ENCODE results near the gene AGER.
"Not testable (repeated sequence)": the region's sequence is repeated elsewhere in the genome, so short reads cannot be mapped to it uniquely, and the experiment has no call there.

The AGER gene

GRCh38 chr6:32184084-32184640, at the start of gene AGER:
Gene AGER (minus strand): TSS chr6:32184253. CDS start chr6:32184222, 31 bp downstream.
- no peak for DNase-seq

- no peak for DNase-seq
Measured at GRCh38 chr6:32226434-32226833, 42.4 kb upstream of the AGER start.

GRCh38 chr6:32224696-32225095, 40.6 kb upstream of the AGER start:
- no peak for DNase-seq

- no peak for DNase-seq
Measured at GRCh38 chr6:32223258-32224235, 39.5 kb upstream of the AGER start, which contains the start of gene NOTCH4. Gene NOTCH4 (minus strand): TSS chr6:32224067. CDS start chr6:32223928, 139 bp downstream.

GRCh38 chr6:32222333-32223230, 38.5 kb upstream of the AGER start:
- no peak for DNase-seq

GRCh38 chr6:32220021-32220420, 36.0 kb upstream of the AGER start:
- DNase-seq = no peak

GRCh38 chr6:32218167-32218566, 34.1 kb upstream of the AGER start:
- no peak for DNase-seq

- DNase-seq = no peak
Measured at GRCh38 chr6:32216998-32217397, 32.9 kb upstream of the AGER start.

- no peak for DNase-seq
Measured at GRCh38 chr6:32216285-32216684, 32.2 kb upstream of the AGER start.

GRCh38 chr6:32215617-32216016, 31.6 kb upstream of the AGER start:
- DNase-seq = no peak

- no peak for DNase-seq
Measured at GRCh38 chr6:32214126-32214525, 30.1 kb upstream of the AGER start.

GRCh38 chr6:32213649-32214048, 29.6 kb upstream of the AGER start:
- DNase-seq = no peak

GRCh38 chr6:32212076-32212760, 28.2 kb upstream of the AGER start:
- DNase-seq = no peak

GRCh38 chr6:32211432-32211831, 27.4 kb upstream of the AGER start:
- DNase-seq = not testable (repeated sequence)

GRCh38 chr6:32210191-32210601, 26.1 kb upstream of the AGER start:
- DNase-seq = no peak

- no peak for DNase-seq
Measured at GRCh38 chr6:32208996-32209395, 24.9 kb upstream of the AGER start.

GRCh38 chr6:32204268-32204715, 20.2 kb upstream of the AGER start:
- no peak for DNase-seq

- no peak for DNase-seq
Measured at GRCh38 chr6:32203426-32204267, 19.6 kb upstream of the AGER start.

- no peak for DNase-seq
Measured at GRCh38 chr6:32202186-32202585, 18.1 kb upstream of the AGER start.

GRCh38 chr6:32200711-32201475, 16.8 kb upstream of the AGER start:
- no peak for DNase-seq

- no peak for DNase-seq
Measured at GRCh38 chr6:32198866-32199265, 14.8 kb upstream of the AGER start.
